Measurements from ENCODE around the gene KCNN2. TPM values are rescaled to one million over a fixed set of nuclear protein-coding genes. Genes with fewer than 3 reads are reported as not detected.

The KCNN2 gene
- total RNA-seq, 1 donor from 2014 or later, result 2.4 TPM

DNA sequence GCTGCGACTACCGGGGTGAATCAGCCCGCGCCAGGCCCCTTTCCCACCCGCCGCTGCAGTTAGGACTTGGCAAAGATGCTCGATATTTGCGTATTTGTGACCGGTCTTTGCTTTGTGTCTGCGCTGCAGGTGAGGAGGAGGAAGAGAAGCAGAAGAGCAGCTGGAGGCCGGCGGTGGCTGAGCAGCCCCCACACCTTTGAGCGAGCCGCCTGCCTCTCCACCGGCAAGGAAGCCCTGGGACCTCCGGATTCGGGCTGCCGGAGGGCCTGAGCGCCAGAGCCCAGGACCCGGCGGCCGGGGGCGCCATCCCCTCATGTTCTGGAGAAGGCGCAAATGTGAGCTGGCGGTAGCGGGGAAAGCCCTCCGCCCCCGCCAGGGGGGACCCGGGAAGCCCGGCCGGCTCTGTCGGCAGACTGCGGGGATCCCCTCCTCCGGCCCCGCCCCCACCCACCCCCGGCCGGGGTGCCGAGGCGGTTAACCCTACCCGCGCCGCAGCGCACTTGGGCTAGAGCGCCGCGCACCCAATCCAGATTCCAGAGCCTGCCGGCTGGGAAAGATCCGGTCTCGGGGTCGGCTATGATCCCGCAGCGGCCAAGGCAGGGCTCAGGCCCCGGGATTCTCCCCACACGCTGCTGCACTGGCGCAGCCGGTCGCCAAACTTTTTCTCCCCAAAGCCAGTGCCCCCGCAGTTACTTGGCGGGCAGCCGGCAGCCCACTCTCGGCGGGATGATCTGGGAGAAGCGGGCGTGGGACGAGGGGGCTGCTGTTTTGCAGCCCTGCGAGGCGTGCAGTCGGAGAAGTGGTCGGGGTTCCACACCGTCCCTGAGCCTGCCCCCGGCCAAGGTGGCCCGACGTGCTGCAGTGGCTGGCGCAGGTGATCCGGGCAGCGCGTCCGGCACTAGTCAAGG is 800 bp upstream of the KCNN2 start:
- H3K36me3 Mint-ChIP-seq (ENCODE audit: low read depth, unreplicated experiment), result no peaks in the 10 kb centered on the region
- peak; percentile 78 for DNase-seq (ENCODE audit: low spot score)
- TF ChIP-seq CTCF (IDR thresholded peaks at IDR 0.05; ENCODE audit: unreplicated experiment), result peak; percentile 24
- no peak overlapping the region for H3K27ac Mint-ChIP-seq (ENCODE audit: unreplicated experiment)
- peaks cover 5% of the 10 kb centered on the region for H3K27me3 Mint-ChIP-seq (ENCODE audit: unreplicated experiment)
- no peaks in the 10 kb centered on the region for H3K9me3 Mint-ChIP-seq (ENCODE audit: unreplicated experiment)
- peaks cover 12% of the 10 kb centered on the region for H3K4me1 Mint-ChIP-seq (ENCODE audit: unreplicated experiment)
- H3K4me3 Mint-ChIP-seq (ENCODE audit: unreplicated experiment), result peak overlapping the region; percentile 99

DNA sequence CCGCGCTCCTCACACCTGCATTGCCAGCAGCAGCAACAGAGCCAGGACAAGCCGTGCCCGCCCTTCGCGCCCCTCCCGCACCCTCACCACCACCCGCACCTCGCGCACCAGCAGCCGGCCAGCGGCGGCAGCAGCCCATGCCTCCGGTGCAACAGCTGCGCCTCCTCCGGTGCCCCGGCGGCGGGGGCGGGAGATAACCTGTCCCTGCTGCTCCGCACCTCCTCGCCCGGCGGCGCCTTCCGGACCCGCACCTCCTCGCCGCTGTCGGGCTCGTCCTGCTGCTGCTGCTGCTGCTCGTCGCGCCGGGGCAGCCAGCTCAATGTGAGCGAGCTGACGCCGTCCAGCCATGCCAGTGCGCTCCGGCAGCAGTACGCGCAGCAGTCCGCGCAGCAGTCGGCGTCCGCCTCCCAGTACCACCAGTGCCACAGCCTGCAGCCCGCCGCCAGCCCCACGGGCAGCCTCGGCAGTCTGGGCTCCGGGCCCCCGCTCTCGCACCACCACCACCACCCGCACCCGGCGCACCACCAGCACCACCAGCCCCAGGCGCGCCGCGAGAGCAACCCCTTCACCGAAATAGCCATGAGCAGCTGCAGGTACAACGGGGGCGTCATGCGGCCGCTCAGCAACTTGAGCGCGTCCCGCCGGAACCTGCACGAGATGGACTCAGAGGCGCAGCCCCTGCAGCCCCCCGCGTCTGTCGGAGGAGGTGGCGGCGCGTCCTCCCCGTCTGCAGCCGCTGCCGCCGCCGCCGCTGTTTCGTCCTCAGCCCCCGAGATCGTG is 517 bp downstream of the KCNN2 start:
- peak; percentile 55 for DNase-seq (ENCODE audit: low spot score)
- H3K27me3 Mint-ChIP-seq (ENCODE audit: unreplicated experiment), result peaks cover 5% of the 10 kb centered on the region
- H3K4me1 Mint-ChIP-seq (ENCODE audit: unreplicated experiment), result peaks cover 8% of the 10 kb centered on the region
- no peak for TF ChIP-seq CTCF (IDR thresholded peaks at IDR 0.05; ENCODE audit: unreplicated experiment)
- H3K27ac Mint-ChIP-seq (ENCODE audit: unreplicated experiment), result peak overlapping the region; percentile 78
- peak overlapping the region; percentile 99 for H3K4me3 Mint-ChIP-seq (ENCODE audit: unreplicated experiment)
- H3K9me3 Mint-ChIP-seq (ENCODE audit: unreplicated experiment), result no peaks in the 10 kb centered on the region
- H3K36me3 Mint-ChIP-seq (ENCODE audit: low read depth, unreplicated experiment), result no peaks in the 10 kb centered on the region

- Mint-ChIP-seq H3K36me3 (ENCODE audit: low read depth, unreplicated experiment) (no peaks in the 10 kb centered on the region), H3K9me3 (ENCODE audit: unreplicated experiment) (no peaks in the 10 kb centered on the region), H3K4me1 (ENCODE audit: unreplicated experiment) (peaks cover 8% of the 10 kb centered on the region), H3K4me3 (ENCODE audit: unreplicated experiment) (peak overlapping the region; percentile 99), H3K27ac (ENCODE audit: unreplicated experiment) (no peak overlapping the region), H3K27me3 (ENCODE audit: unreplicated experiment) (peaks cover 5% of the 10 kb centered on the region)
- TF ChIP-seq CTCF (IDR thresholded peaks at IDR 0.05; ENCODE audit: unreplicated experiment), result no peak
- peak; percentile 30 for DNase-seq (ENCODE audit: low spot score)
Measured at GRCh38 chr5:114362977-114363761, 1.3 kb downstream of the KCNN2 start.

- H3K4me3 Mint-ChIP-seq (ENCODE audit: unreplicated experiment), result peak overlapping the region; percentile 99
- peaks cover 8% of the 10 kb centered on the region for H3K4me1 Mint-ChIP-seq (ENCODE audit: unreplicated experiment)
- H3K27ac Mint-ChIP-seq (ENCODE audit: unreplicated experiment), result no peak overlapping the region
- DNase-seq (ENCODE audit: low spot score), result no peak
- H3K36me3 Mint-ChIP-seq (ENCODE audit: low read depth, unreplicated experiment), result no peaks in the 10 kb centered on the region
- peaks cover 5% of the 10 kb centered on the region for H3K27me3 Mint-ChIP-seq (ENCODE audit: unreplicated experiment)
- no peak for TF ChIP-seq CTCF (IDR thresholded peaks at IDR 0.05; ENCODE audit: unreplicated experiment)
- no peaks in the 10 kb centered on the region for H3K9me3 Mint-ChIP-seq (ENCODE audit: unreplicated experiment)
Measured at GRCh38 chr5:114363837-114364236, 2.0 kb downstream of the KCNN2 start.
